ENCODE measurements around the gene MAPKAPK3. TPM values are rescaled to one million over a fixed set of nuclear protein-coding genes. Genes with fewer than 3 reads are reported as not detected.

Gene MAPKAPK3
- total and polyA plus RNA-seq, 2 donors from 2014 or later, result 68.0 to 75.8 TPM

- DNase-seq (no peak), FAIRE-seq (no peak)
- intact Hi-C loops (cut with DNase I), result no loop called here
- no peak overlapping the region for H3K27ac ChIP-seq (ENCODE audit: low read depth in 2 of 2, low read length in 2 of 2)
- H3K4me3 ChIP-seq (ENCODE audit: low read length in 3 of 3), result no peak overlapping the region
- H3K36me3 ChIP-seq (ENCODE audit: control insufficient read depth in 2 of 3, insufficient read depth in 3 of 3, low read length in 3 of 3), result no peaks in the 10 kb centered on the region
- no peaks in the 10 kb centered on the region for H3K4me1 ChIP-seq (ENCODE audit: control insufficient read depth in 2 of 3, insufficient read depth in 2 of 3, low read depth in 1 of 3, low read length in 3 of 3)
- TF ChIP-seq, protein P1, sequence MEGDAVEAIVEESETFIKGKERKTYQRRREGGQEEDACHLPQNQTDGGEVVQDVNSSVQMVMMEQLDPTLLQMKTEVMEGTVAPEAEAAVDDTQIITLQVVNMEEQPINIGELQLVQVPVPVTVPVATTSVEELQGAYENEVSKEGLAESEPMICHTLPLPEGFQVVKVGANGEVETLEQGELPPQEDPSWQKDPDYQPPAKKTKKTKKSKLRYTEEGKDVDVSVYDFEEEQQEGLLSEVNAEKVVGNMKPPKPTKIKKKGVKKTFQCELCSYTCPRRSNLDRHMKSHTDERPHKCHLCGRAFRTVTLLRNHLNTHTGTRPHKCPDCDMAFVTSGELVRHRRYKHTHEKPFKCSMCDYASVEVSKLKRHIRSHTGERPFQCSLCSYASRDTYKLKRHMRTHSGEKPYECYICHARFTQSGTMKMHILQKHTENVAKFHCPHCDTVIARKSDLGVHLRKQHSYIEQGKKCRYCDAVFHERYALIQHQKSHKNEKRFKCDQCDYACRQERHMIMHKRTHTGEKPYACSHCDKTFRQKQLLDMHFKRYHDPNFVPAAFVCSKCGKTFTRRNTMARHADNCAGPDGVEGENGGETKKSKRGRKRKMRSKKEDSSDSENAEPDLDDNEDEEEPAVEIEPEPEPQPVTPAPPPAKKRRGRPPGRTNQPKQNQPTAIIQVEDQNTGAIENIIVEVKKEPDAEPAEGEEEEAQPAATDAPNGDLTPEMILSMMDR (IDR thresholded peaks at IDR 0.05; ENCODE audit: borderline replicate concordance, extremely low read depth, insufficient read depth), result no peak
- H3K9me3 ChIP-seq (ENCODE audit: control insufficient read depth in 2 of 3, insufficient read depth in 1 of 3, low read length in 3 of 3), result no peaks in the 10 kb centered on the region
- H3K27me3 ChIP-seq (ENCODE audit: control insufficient read depth, insufficient read depth, low read length), result no peaks in the 10 kb centered on the region
- H3K9ac ChIP-seq (ENCODE audit: low read length in 3 of 3), result no peak overlapping the region
Measured at GRCh38 chr3:50695031-50695430, 78.1 kb downstream of the MAPKAPK3 start.

GRCh38 chr3:50696276-50696675 lies 79.3 kb downstream of the MAPKAPK3 start:
- intact Hi-C loops (cut with DNase I), result no loop called here
- TF ChIP-seq, protein P1 (IDR thresholded peaks at IDR 0.05; ENCODE audit: borderline replicate concordance, extremely low read depth, insufficient read depth), result no peak

DNA sequence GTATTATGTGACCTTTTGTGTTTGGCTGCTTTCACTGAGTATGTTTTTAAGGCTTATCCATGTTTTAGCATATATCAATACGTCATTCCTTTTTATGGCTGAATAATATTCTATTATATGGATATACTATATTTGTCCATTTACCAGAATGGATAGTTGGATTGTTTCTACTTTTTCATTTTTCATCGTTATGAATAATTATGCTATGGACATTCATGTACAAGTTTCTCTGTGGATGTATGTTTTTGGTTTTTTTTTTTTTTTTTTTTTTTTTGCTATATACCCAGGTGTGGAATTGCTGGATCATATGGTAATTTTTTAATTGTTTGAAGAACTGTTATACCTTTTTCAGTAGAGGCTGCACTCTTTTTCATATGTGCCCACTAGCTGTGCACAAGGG lies 81.3 kb downstream of the MAPKAPK3 start:
- intact Hi-C loops (cut with DNase I), result no loop called here
- no peaks in the 10 kb centered on the region for H3K4me1 ChIP-seq (ENCODE audit: control insufficient read depth in 2 of 3, insufficient read depth in 2 of 3, low read depth in 1 of 3, low read length in 3 of 3)
- FAIRE-seq, result no peak

More at GRCh38 chr3:50696276-50696675, 79.3 kb downstream of the MAPKAPK3 start:
- FAIRE-seq, result no peak
- H3K27ac ChIP-seq (ENCODE audit: low read depth in 2 of 2, low read length in 2 of 2), result no peak overlapping the region
- no peak overlapping the region for H3K4me3 ChIP-seq (ENCODE audit: low read length in 3 of 3)
- H3K27me3 ChIP-seq (ENCODE audit: control insufficient read depth, insufficient read depth, low read length), result no peaks in the 10 kb centered on the region
- no peak overlapping the region for H3K9ac ChIP-seq (ENCODE audit: low read length in 3 of 3)
- H3K4me1 ChIP-seq (ENCODE audit: control insufficient read depth in 2 of 3, insufficient read depth in 2 of 3, low read depth in 1 of 3, low read length in 3 of 3), result no peaks in the 10 kb centered on the region
- no peaks in the 10 kb centered on the region for H3K9me3 ChIP-seq (ENCODE audit: control insufficient read depth in 2 of 3, insufficient read depth in 1 of 3, low read length in 3 of 3)
- no peaks in the 10 kb centered on the region for H3K36me3 ChIP-seq (ENCODE audit: control insufficient read depth in 2 of 3, insufficient read depth in 3 of 3, low read length in 3 of 3)
- DNase-seq, result no peak

More for the DNA sequence above, 81.3 kb downstream of the MAPKAPK3 start:
- no peaks in the 10 kb centered on the region for H3K9me3 ChIP-seq (ENCODE audit: control insufficient read depth in 2 of 3, insufficient read depth in 1 of 3, low read length in 3 of 3)
- H3K27ac ChIP-seq (ENCODE audit: low read depth in 2 of 2, low read length in 2 of 2), result no peak overlapping the region
- H3K27me3 ChIP-seq (ENCODE audit: control insufficient read depth, insufficient read depth, low read length), result no peaks in the 10 kb centered on the region
- no peak overlapping the region for H3K9ac ChIP-seq (ENCODE audit: low read length in 3 of 3)
- DNase-seq, result no peak
- no peaks in the 10 kb centered on the region for H3K36me3 ChIP-seq (ENCODE audit: control insufficient read depth in 2 of 3, insufficient read depth in 3 of 3, low read length in 3 of 3)
- TF ChIP-seq, protein P1 (IDR thresholded peaks at IDR 0.05; ENCODE audit: borderline replicate concordance, extremely low read depth, insufficient read depth), result no peak
- no peak overlapping the region for H3K4me3 ChIP-seq (ENCODE audit: low read length in 3 of 3)

Small RNAs within 50 kb of the gene (microRNA-seq; reads per million reads assigned to microRNA genes)
- 1.4 reads per million for gene MIR4787

Other genes with a start within 250 kb of the MAPKAPK3 start
- gene CACNA2D2, start 113.5 kb upstream of the MAPKAPK3 start, total RNA-seq, result 3.6 TPM
- gene CACNA2D2, start 113.5 kb upstream of the MAPKAPK3 start, polyA plus RNA-seq (ENCODE audit: insufficient read depth, low read depth, low replicate concordance), result 6.0 TPM
- 6.2 TPM for gene C3orf18, start 49.4 kb upstream of the MAPKAPK3 start, total RNA-seq
- 14.9 TPM for gene C3orf18, start 49.4 kb upstream of the MAPKAPK3 start, polyA plus RNA-seq (ENCODE audit: insufficient read depth, low read depth, low replicate concordance)
- 25.1 TPM for gene HEMK1, start 47.6 kb upstream of the MAPKAPK3 start, total RNA-seq
- gene HEMK1, start 47.6 kb upstream of the MAPKAPK3 start, polyA plus RNA-seq (ENCODE audit: insufficient read depth, low read depth, low replicate concordance), result 30.3 TPM
- gene CISH, start 5.4 kb upstream of the MAPKAPK3 start, total RNA-seq, result 30.8 TPM
- gene CISH, start 5.4 kb upstream of the MAPKAPK3 start, polyA plus RNA-seq (ENCODE audit: insufficient read depth, low read depth, low replicate concordance), result 59.4 TPM
- gene DOCK3, start 57.8 kb downstream of the MAPKAPK3 start, total RNA-seq, result 0.54 TPM
- 0.49 TPM for gene DOCK3, start 57.8 kb downstream of the MAPKAPK3 start, polyA plus RNA-seq (ENCODE audit: insufficient read depth, low read depth, low replicate concordance)

All from kidney (tissue), 14 donors.